NCI-H2227 treated with DMSO at 0.1 percent for 48 hours (cell line): ENCODE results near the gene ACKR1.

Experiments used
- DNase-seq: peaks from one replicate; lab custom pipeline; 2025; lab: John Stamatoyannopoulos, UW

ACKR1 gene

GRCh38 chr1:159187647-159188374, 16.9 kb upstream of the ACKR1 start:
- DNase-seq: no peak

DNA sequence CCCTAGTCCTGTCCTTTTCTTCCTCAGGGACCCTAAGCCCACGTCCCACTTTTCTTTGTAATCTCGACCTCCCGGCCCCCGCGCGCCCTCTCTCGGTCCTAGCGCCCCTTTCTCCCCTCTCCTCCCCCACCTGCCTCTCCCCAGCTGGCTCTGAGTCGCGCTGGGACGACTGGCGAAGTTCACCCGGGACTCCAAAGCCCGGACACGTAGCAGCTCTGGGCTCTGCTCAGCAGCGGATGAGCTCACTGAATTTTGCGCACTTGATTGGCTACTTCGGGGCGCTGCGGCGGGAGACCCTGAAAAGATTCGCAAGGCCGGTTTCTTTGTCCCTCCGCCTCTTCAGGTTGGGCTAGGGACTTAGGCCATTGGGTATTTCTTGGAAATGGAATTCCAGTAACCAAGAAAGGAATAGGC, 16.3 kb upstream of the ACKR1 start:
- peak; percentile 62 for DNase-seq

GRCh38 chr1:159190441-159190840, 14.2 kb upstream of the ACKR1 start:
- no peak for DNase-seq

DNA sequence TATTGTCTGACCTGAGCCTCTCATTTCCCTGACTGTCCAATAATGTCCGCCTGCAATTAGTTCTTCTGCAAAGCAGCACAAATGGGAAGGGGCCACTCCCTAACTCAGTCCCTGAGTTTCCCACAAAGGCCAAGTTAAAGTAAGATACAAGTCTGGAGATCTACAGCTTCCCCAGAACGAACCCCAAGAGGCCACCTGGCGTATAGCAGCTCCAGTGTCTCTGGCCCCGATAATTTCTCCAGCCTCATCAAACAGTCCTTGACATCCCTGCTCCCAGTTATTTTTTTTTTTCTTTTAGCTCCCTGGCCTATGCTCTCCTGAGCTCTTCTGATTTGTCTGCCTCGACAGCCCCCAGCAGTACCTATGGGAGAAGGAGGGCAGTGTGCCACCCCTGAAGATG, 8.1 kb upstream of the ACKR1 start:
- no peak for DNase-seq

GRCh38 chr1:159197561-159198557, 6.8 kb upstream of the ACKR1 start:
- peak; percentile 33 for DNase-seq

GRCh38 chr1:159199901-159200300, 4.8 kb upstream of the ACKR1 start:
- no peak for DNase-seq

- no peak for DNase-seq
Measured at GRCh38 chr1:159200769-159201168, 3.9 kb upstream of the ACKR1 start.

DNA sequence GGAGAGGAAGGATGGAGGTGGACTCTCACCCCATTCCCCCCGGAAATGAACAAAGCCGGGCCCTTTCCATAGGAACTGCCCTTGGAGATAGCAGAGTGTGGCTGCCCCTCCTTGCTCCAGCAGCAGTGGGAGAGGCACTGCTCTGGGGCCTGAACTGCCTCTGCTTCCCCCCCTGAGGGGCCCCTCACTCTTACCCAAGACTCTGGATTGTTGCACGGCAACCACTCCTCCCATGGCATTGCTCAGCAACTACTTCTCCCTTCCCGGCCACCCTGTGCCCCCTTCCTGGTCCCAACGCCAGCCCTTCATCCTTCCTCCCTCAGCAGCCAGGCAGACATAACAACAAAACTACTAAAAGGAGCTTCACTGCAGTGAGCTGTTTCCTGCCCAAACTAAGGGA, 3.0 kb upstream of the ACKR1 start:
- DNase-seq: no peak

GRCh38 chr1:159203610-159204009, 1.1 kb upstream of the ACKR1 start:
- no peak for DNase-seq

GRCh38 chr1:159205225-159205624, 550 bp downstream of the ACKR1 start:
- DNase-seq: no peak

DNA sequence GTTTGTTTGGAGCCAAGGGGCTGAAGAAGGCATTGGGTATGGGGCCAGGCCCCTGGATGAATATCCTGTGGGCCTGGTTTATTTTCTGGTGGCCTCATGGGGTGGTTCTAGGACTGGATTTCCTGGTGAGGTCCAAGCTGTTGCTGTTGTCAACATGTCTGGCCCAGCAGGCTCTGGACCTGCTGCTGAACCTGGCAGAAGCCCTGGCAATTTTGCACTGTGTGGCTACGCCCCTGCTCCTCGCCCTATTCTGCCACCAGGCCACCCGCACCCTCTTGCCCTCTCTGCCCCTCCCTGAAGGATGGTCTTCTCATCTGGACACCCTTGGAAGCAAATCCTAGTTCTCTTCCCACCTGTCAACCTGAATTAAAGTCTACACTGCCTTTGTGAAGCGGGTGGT, 1.4 kb downstream of the ACKR1 start:
- no peak for DNase-seq

DNA sequence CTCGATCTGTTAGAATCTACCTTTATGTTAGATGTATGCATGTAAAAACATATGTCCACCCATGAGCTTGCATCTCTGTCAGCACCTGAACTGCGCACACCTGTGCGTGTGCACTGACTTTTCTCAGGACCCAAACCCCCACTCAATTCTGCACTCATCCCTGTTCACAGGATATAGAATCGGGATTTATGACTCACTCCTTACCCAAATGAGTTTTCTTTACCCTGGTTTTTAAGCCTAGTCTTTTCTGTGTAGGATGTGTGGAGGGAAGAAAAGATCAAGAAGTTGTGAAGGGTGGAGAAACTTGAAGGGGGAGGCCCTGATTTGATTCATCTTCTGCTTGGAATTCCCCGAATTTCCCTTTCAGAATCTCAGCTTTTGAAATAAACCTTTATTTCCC, 2.4 kb downstream of the ACKR1 start:
- DNase-seq: no peak

GRCh38 chr1:159207774-159208173, 3.1 kb downstream of the ACKR1 start:
- peak; percentile 38 for DNase-seq

- no peak for DNase-seq
Measured at GRCh38 chr1:159208175-159208825, 3.6 kb downstream of the ACKR1 start.

GRCh38 chr1:159209061-159209460, 4.4 kb downstream of the ACKR1 start:
- DNase-seq: no peak

GRCh38 chr1:159211331-159212136, 6.9 kb downstream of the ACKR1 start:
- no peak for DNase-seq

GRCh38 chr1:159212596-159212995, 7.9 kb downstream of the ACKR1 start:
- no peak for DNase-seq

DNA sequence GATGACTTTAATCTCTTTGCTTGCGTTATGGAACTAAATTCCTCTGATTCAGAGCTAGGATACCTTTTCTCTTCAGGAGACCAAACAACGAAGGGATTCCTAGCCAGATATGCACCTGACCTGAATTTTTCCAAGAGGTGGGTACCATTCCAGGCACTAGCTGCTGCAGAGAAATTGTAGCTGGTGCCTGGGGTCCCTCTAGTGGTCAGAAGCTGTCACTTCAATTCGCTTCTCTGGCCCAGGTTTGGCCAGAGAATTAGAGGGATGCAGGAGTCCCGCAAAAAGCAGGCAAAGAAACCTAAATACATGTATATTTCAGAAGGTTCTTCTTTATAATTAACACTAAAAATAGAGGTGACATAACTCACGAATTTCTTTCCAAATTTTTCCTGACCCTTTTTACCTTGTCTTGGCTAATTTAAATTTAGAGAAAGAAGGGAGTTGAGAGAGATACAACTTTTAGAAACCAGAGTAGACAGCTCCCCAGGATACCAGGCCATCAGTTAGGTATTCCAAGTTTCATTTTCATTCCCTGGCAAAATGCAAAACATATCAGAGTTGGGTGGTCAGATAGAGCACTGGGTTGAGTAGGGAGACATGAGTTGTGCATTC, 9.6 kb downstream of the ACKR1 start:
- DNase-seq: peak; percentile 35

- no peak for DNase-seq
Measured at GRCh38 chr1:159218649-159219636, 14.3 kb downstream of the ACKR1 start.
